ENCODE results near the gene MYO3A. TPM values are rescaled to one million over a fixed set of nuclear protein-coding genes. Genes with fewer than 3 reads are reported as not detected.

The MYO3A gene
- total RNA-seq, 4 donors from 2014 or later = 0.35 to 3.1 (median 1.9) TPM

DNA sequence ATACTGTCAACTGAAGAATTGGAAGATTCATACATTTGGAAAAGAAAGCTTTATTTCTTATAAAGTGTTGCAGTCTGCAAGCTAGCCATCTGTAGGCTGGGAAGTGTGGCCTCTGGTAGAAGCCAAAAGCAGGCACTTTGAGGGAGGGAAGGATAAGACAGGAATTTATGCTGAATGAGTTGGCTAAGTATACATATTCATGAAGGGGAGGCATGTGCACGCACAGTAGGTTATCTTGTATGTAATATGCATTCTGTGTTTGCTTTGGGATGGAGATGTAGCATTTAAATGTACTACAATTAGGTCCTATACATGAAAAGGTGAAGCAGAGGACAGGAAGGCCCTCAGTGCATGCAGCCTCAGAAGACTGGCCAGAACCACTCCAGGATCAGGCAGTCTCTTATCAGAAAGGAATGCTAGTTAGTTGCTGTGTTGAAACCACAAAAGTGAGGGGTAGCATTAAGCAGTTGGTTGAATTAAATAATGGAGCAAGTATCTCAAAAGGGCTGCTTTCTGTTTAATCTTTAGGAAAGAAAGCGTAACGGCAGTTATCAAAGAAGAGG lies 40.9 kb downstream of the MYO3A start:
- Histone ChIP-seq H3K4me3 (no peak overlapping the region), H3K27me3 (no peaks in the 10 kb centered on the region), H3K36me3 (no peaks in the 10 kb centered on the region), H3K9me3 (no peaks in the 10 kb centered on the region), H3K4me1 (no peaks in the 10 kb centered on the region), H3K27ac (no peak overlapping the region)
- 78 to 94% methylated on average over 3 of the region's 3 CpGs for whole genome bisulfite sequencing, 2 donors
- intact Hi-C loops (cut with DNase I) = no loop called here
- TF ChIP-seq CTCF (IDR thresholded peaks at IDR 0.05) (no peak), POLR2A (IDR thresholded peaks at IDR 0.05) (no peak)
- DNase-seq = no peak

GRCh38 chr10:25978771-25979170 lies 44.7 kb downstream of the MYO3A start:
- 31 to 54% methylated on average over 1 of the region's 1 CpG for WGBS, 2 donors
- H3K27me3 ChIP-seq = no peaks in the 10 kb centered on the region
- H3K4me1 ChIP-seq = no peaks in the 10 kb centered on the region
- TF ChIP-seq CTCF (IDR thresholded peaks at IDR 0.05) (no peak), POLR2A (IDR thresholded peaks at IDR 0.05) (no peak)
- intact Hi-C loops (cut with DNase I) = no loop called here
- DNase-seq = no peak
- no peaks in the 10 kb centered on the region for H3K9me3 ChIP-seq
- no peaks in the 10 kb centered on the region for H3K36me3 ChIP-seq
- no peak overlapping the region for H3K4me3 ChIP-seq
- no peak overlapping the region for H3K27ac ChIP-seq

GRCh38 chr10:25982107-25982506 lies 48.1 kb downstream of the MYO3A start:
- Histone ChIP-seq H3K4me1 (no peaks in the 10 kb centered on the region), H3K9me3 (no peaks in the 10 kb centered on the region), H3K27me3 (no peaks in the 10 kb centered on the region), H3K27ac (no peak overlapping the region), H3K4me3 (no peak overlapping the region), H3K36me3 (no peaks in the 10 kb centered on the region)
- 87 to 100% methylated on average over 1 to 2 of the region's 3 CpGs for WGBS, 2 donors
- DNase-seq = no peak
- intact Hi-C loops (cut with DNase I) = no loop called here
- TF ChIP-seq POLR2A (IDR thresholded peaks at IDR 0.05) = no peak
- no peak for TF ChIP-seq CTCF (IDR thresholded peaks at IDR 0.05)

- DNase-seq = no peak
- intact Hi-C loops (cut with DNase I) = no loop called here
- no peak overlapping the region for H3K4me3 ChIP-seq
- WGBS, 2 donors = 27 to 38% methylated on average over 2 of the region's 2 CpGs
- TF ChIP-seq CTCF (IDR thresholded peaks at IDR 0.05) = no peak
- H3K27ac ChIP-seq = no peak overlapping the region
- H3K9me3 ChIP-seq = no peaks in the 10 kb centered on the region
- H3K36me3 ChIP-seq = no peaks in the 10 kb centered on the region
- H3K4me1 ChIP-seq = no peaks in the 10 kb centered on the region
- no peaks in the 10 kb centered on the region for H3K27me3 ChIP-seq
Measured at GRCh38 chr10:25988583-25988982, 54.6 kb downstream of the MYO3A start.

DNA sequence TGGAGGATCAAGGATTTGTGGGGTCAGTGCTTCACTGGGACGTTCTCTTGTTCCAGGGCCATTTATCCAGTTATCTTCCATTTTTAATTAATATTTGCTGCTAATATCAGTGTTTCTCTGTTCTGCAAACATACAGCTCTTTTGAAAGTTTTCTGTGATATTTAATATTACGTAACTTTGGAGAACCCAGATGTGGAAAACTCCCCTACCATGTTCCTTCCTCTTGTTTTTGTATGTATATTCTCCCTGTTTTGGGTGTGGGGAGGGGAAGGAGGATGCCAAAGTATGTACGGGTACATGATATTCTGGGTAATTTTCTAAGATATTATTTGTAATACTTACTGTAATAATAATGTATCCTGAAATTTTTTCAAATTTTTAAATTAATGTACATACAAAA lies 55.9 kb downstream of the MYO3A start:
- no peaks in the 10 kb centered on the region for H3K4me1 ChIP-seq
- no peaks in the 10 kb centered on the region for H3K9me3 ChIP-seq
- intact Hi-C loops (cut with DNase I) = no loop called here
- H3K4me3 ChIP-seq = no peak overlapping the region
- no peak for TF ChIP-seq CTCF (IDR thresholded peaks at IDR 0.05)
- no peak for TF ChIP-seq POLR2A (IDR thresholded peaks at IDR 0.05)
- WGBS, 2 donors = 68 to 78% methylated on average over 3 of the region's 3 CpGs
- DNase-seq = no peak
- no peaks in the 10 kb centered on the region for H3K27me3 ChIP-seq
- H3K27ac ChIP-seq = no peak overlapping the region
- H3K36me3 ChIP-seq = no peaks in the 10 kb centered on the region

Data from esophagus squamous epithelium (tissue), 5 donors.